Lower leg skin (tissue), 4 donors: ENCODE results near the gene EFCAB5. TPM values are rescaled to one million over a fixed set of nuclear protein-coding genes. Genes with fewer than 3 reads are reported as not detected.

Experiments
- DNase-seq, 2 donors: peaks; one replicate each; pipeline ENCODE4 v3.0.0-alpha.2; 2019; ENCODE audit warnings: low spot score in 2 of 2
- H3K4me3 ChIP-seq: fragments of 200-600 bp; sonication (generic); 2 replicates; pipeline ENCODE4 v1.5.1; 2017; ENCODE audit warnings: mild to moderate bottlenecking, low read depth; ENCODE audit not compliant: poor library complexity, severe bottlenecking
- CTCF ChIP-seq, 3 donors: fragments of 450-650 bp; IDR thresholded peaks; one replicate each; pipeline ENCODE4 v1.5.1; 2016; ENCODE audit warnings: antibody characterized with exemption in 3 of 3, mild to moderate bottlenecking in 3 of 3, moderate library complexity in 2 of 3
- POLR2A ChIP-seq, 2 donors: fragments of 450-650 bp; IDR thresholded peaks; one replicate each; pipeline ENCODE4 v1.6.1; 2016 to 2017; ENCODE audit warnings: antibody characterized with exemption in 2 of 2, mild to moderate bottlenecking in 1 of 2, moderate library complexity in 1 of 2
- WGBS, 2 donors: methylation state at CpG; one replicate each; pipeline ENCODE4 v1.1.5; 2018; 5-methylcytosine and 5-hydroxymethylcytosine counted together
- intact Hi-C: fragments of 100-400 bp; cut with DNase I; formaldehyde crosslinking; loops from one replicate; pipeline ENCODE4 v1.15.0; 2023; ENCODE audit warnings: low total_unique reads
- total RNA-seq, 4 donors: library from RNA; depleted of rRNA; stranded (reverse); fragments of >200 nt; gene quantifications; one replicate each; pipeline ENCODE4 v1.1.0, GENCODE V29; 2016

The EFCAB5 gene
- total RNA-seq, 4 donors from 2014 or later = 0.46 to 1.0 (median 0.68) TPM

- TF ChIP-seq POLR2A (IDR thresholded peaks at IDR 0.05) (no peak), CTCF (IDR thresholded peaks at IDR 0.05) (no peak)
- DNase-seq = no peak
- no peak overlapping the region for H3K4me3 ChIP-seq
- intact Hi-C loops = no loop called here
- WGBS, 2 donors = 65 to 75% methylated on average over 4 of the region's 4 CpGs
These were observed 18.4 kb downstream of the EFCAB5 start for GRCh38 chr17:29959658-29960337.

GRCh38 chr17:29962656-29963055 is 21.2 kb downstream of the EFCAB5 start:
- intact Hi-C loops = no loop called here
- no peak overlapping the region for H3K4me3 ChIP-seq
- TF ChIP-seq POLR2A (IDR thresholded peaks at IDR 0.05) (no peak), CTCF (IDR thresholded peaks at IDR 0.05) (no peak)
- WGBS, 2 donors = 90 to 93% methylated on average over 2 of the region's 2 CpGs
- DNase-seq = no peak

GRCh38 chr17:29968271-29968670 is 26.8 kb downstream of the EFCAB5 start:
- no peak for TF ChIP-seq POLR2A (IDR thresholded peaks at IDR 0.05)
- no peak for TF ChIP-seq CTCF (IDR thresholded peaks at IDR 0.05)
- H3K4me3 ChIP-seq = no peak overlapping the region
- intact Hi-C loops = no loop called here
- WGBS, 2 donors = 85 to 87% methylated on average over 5 of the region's 5 CpGs
- DNase-seq = no peak

- 95 to 96% methylated on average over 17 to 18 of the region's 18 CpGs for WGBS, 2 donors
- intact Hi-C loops = no loop called here
These were observed 30.8 kb downstream of the EFCAB5 start for GRCh38 chr17:29972277-29972676.

GRCh38 chr17:29973005-29973404 is 31.6 kb downstream of the EFCAB5 start:
- TF ChIP-seq CTCF (IDR thresholded peaks at IDR 0.05) = no peak
- no peak for TF ChIP-seq POLR2A (IDR thresholded peaks at IDR 0.05)
- WGBS, 2 donors = 97 to 99% methylated on average over 3 of the region's 3 CpGs
- no peak for DNase-seq
- H3K4me3 ChIP-seq = no peak overlapping the region
- intact Hi-C loops = no loop called here

More at GRCh38 chr17:29972277-29972676, 30.8 kb downstream of the EFCAB5 start:
- no peak overlapping the region for H3K4me3 ChIP-seq
- no peak for DNase-seq
- TF ChIP-seq CTCF (IDR thresholded peaks at IDR 0.05) (no peak), POLR2A (IDR thresholded peaks at IDR 0.05) (no peak)

GRCh38 chr17:29977836-29978235 is 36.4 kb downstream of the EFCAB5 start:
- intact Hi-C loops = no loop called here
- WGBS, 2 donors = 46 to 53% methylated on average over 1 of the region's 1 CpG
- no peak for DNase-seq
- H3K4me3 ChIP-seq = no peak overlapping the region
- no peak for TF ChIP-seq POLR2A (IDR thresholded peaks at IDR 0.05)
- TF ChIP-seq CTCF (IDR thresholded peaks at IDR 0.05) = no peak
